Testis (tissue), 3 donors: Measurements from ENCODE around the gene MLXIPL. TPM values are rescaled to one million over a fixed set of nuclear protein-coding genes. Genes with fewer than 3 reads are reported as not detected.
A peak's percentile ranks its signal among the peaks of the same experiment; 100 is the strongest.
"Not testable (repeated sequence)": the region's sequence is repeated elsewhere in the genome, so short reads cannot be mapped to it uniquely, and the experiment has no call there.

Experiments
- DNase-seq: peaks from one replicate; pipeline ENCODE4 v3.0.0-alpha.2; 2019
- H3K27ac ChIP-seq, 2 donors: fragments of 200-600 bp; sonication (generic); one replicate each; pipeline ENCODE4 v1.5.1; 2019
- H3K27me3 ChIP-seq: fragments of 200-600 bp; sonication (generic); one replicate; pipeline ENCODE4 v1.5.1; 2019
- H3K36me3 ChIP-seq: fragments of 200-600 bp; sonication (generic); one replicate; pipeline ENCODE4 v1.5.1; 2017; ENCODE audit warnings: low read depth; ENCODE audit errors: missing control alignments
- H3K4me1 ChIP-seq: fragments of 200-600 bp; sonication (generic); one replicate; pipeline ENCODE4 v1.5.1; 2019
- H3K4me3 ChIP-seq, 2 donors: fragments of 200-600 bp; sonication (generic); one replicate each; pipeline ENCODE4 v1.5.1; 2017 to 2019
- H3K9me3 ChIP-seq: fragments of 200-600 bp; sonication (generic); one replicate; pipeline ENCODE4 v1.5.1; 2017
- CTCF ChIP-seq, 3 experiments: fragments of 450-650 bp in 2 of 3; fragments of 200-600 bp in 1 of 3; sonication (generic) in 1 of 3; IDR thresholded peaks; one replicate each; pipeline ENCODE4 v1.5.1; 2016 to 2019; ENCODE audit warnings: antibody characterized with exemption in 3 of 3, mild to moderate bottlenecking in 2 of 3, moderate library complexity in 1 of 3
- POLR2A ChIP-seq: fragments of 450-650 bp; IDR thresholded peaks from one replicate; pipeline ENCODE4 v1.6.1; 2017; ENCODE audit warnings: antibody characterized with exemption, mild to moderate bottlenecking, moderate library complexity
- WGBS, 2 donors: methylation state at CpG; one replicate each; pipeline ENCODE4 v1.1.5; 2018; 5-methylcytosine and 5-hydroxymethylcytosine counted together
- intact Hi-C: fragments of 100-400 bp; cut with DNase I; formaldehyde crosslinking; loops from one replicate; pipeline ENCODE4 v1.15.1; 2023; ENCODE audit warnings: low total_unique reads
- polyA plus RNA-seq: library from polyadenylated mRNA; stranded (reverse); fragments of 350-450 nt; fragmentation: Illumina TruSeq; extraction: RNeasy Lipid Tissue Mini Kit (QIAGEN cat#74804); gene quantifications from one replicate; pipeline ENCODE4 v1.2.3, GENCODE V29; 2014; ENCODE audit warnings: low read depth, low replicate concordance; ENCODE audit not compliant: insufficient read depth
- total RNA-seq, 2 donors: library from RNA; depleted of rRNA; stranded (reverse); fragments of >200 nt; gene quantifications; one replicate each; pipeline ENCODE4 v1.2.3, GENCODE V29; 2016

Gene MLXIPL
- total and polyA plus RNA-seq, 3 donors from 2014 or later: 34.2 to 215 (median 160) TPM

- H3K27ac ChIP-seq: no peak overlapping the region
- TF ChIP-seq POLR2A (no peak), CTCF (IDR thresholded peaks at IDR 0.05) (no peak)
- H3K4me1 ChIP-seq: peaks cover 6% of the 10 kb centered on the region
- 88 to 96% methylated on average over 4 of the region's 4 CpGs for WGBS, 2 donors
- H3K9me3 ChIP-seq: no peaks in the 10 kb centered on the region
- H3K27me3 ChIP-seq: no peaks in the 10 kb centered on the region
- intact Hi-C loops: no loop called here
- H3K4me3 ChIP-seq: no peak overlapping the region
- H3K36me3 ChIP-seq: no peaks in the 10 kb centered on the region
- no peak for DNase-seq
Measured at GRCh38 chr7:73567140-73567539, 57.2 kb downstream of the MLXIPL start.

GRCh38 chr7:73566431-73566830, 57.9 kb downstream of the MLXIPL start:
- H3K27ac ChIP-seq, H3K36me3 ChIP-seq, H3K4me1 ChIP-seq, H3K27me3 ChIP-seq, DNase-seq, H3K4me3 ChIP-seq, intact Hi-C loops, H3K9me3 ChIP-seq: not testable (repeated sequence)

GRCh38 chr7:73565675-73566340, 58.5 kb downstream of the MLXIPL start:
- no peak overlapping the region for H3K4me3 ChIP-seq
- TF ChIP-seq CTCF (IDR thresholded peaks at IDR 0.05) (no peak), POLR2A (no peak)
- intact Hi-C loops: no loop called here
- no peak overlapping the region for H3K27ac ChIP-seq
- 65 to 70% methylated on average over 7 of the region's 7 CpGs for WGBS, 2 donors
- no peaks in the 10 kb centered on the region for H3K27me3 ChIP-seq
- no peaks in the 10 kb centered on the region for H3K36me3 ChIP-seq
- H3K4me1 ChIP-seq: peaks cover 6% of the 10 kb centered on the region
- no peak for DNase-seq
- no peaks in the 10 kb centered on the region for H3K9me3 ChIP-seq

GRCh38 chr7:73560109-73560835, 64.0 kb downstream of the MLXIPL start:
- Histone ChIP-seq H3K27me3 (no peaks in the 10 kb centered on the region), H3K9me3 (no peaks in the 10 kb centered on the region), H3K27ac (no peak overlapping the region), H3K4me3 (no peak overlapping the region), H3K36me3 (no peaks in the 10 kb centered on the region), H3K4me1 (peaks cover 13% of the 10 kb centered on the region)
- WGBS, 2 donors: 61 to 65% methylated on average over 11 of the region's 11 CpGs
- TF ChIP-seq CTCF (IDR thresholded peaks at IDR 0.05) (no peak), POLR2A (no peak)
- intact Hi-C loops: no loop called here
- DNase-seq: no peak

- H3K27me3 ChIP-seq: no peaks in the 10 kb centered on the region
Measured at GRCh38 chr7:73557397-73558257, 66.7 kb downstream of the MLXIPL start, which contains the start of gene BCL7B. Gene BCL7B, minus strand, starts transcription at chr7:73557690. Its CDS starts 112 bp downstream, at chr7:73557578.

More at GRCh38 chr7:73557397-73558257, 66.7 kb downstream of the MLXIPL start, which contains the start of gene BCL7B:
- Histone ChIP-seq H3K36me3 (no peaks in the 10 kb centered on the region), H3K4me1 (peaks cover 18% of the 10 kb centered on the region), H3K9me3 (no peaks in the 10 kb centered on the region), H3K4me3 (peak within 1 kb of the TSS; percentile 84 to 94), H3K27ac (peak within 1 kb of the TSS; percentile 97 to 100)
- TF ChIP-seq POLR2A (no peak), CTCF (IDR thresholded peaks at IDR 0.05) (no peak)
- intact Hi-C loops: loop anchor here (5.0 kb wide), 1 partner anchor 35 kb away; the partner anchor contains the start of gene BAZ1B
- peak; percentile 76 for DNase-seq
- 3 to 16% methylated on average over 11 to 82 of the region's 83 CpGs for WGBS, 2 donors
